ENCODE results near the gene RALB. TPM values are rescaled to one million over a fixed set of nuclear protein-coding genes. Genes with fewer than 3 reads are reported as not detected.

RALB gene
- total RNA-seq, 1 experiment from 2014 or later, result 35.8 TPM

- DNase-seq, result no peak
- Histone ChIP-seq H3K27me3 (peaks cover 13% of the 10 kb centered on the region), H3K36me3 (no peaks in the 10 kb centered on the region), H3K4me1 (no peaks in the 10 kb centered on the region), H3K27ac (no peak overlapping the region), H3K4me3 (no peak overlapping the region), H3K9me3 (replicated peaks) (no peaks in the 10 kb centered on the region)
Measured at GRCh38 chr2:120322329-120322728, 69.7 kb downstream of the RALB start.

GRCh38 chr2:120323214-120323613 is 70.6 kb downstream of the RALB start:
- H3K36me3 ChIP-seq, result no peaks in the 10 kb centered on the region
- no peak overlapping the region for H3K27ac ChIP-seq
- H3K27me3 ChIP-seq, result peaks cover 10% of the 10 kb centered on the region
- H3K4me3 ChIP-seq, result no peak overlapping the region
- no peaks in the 10 kb centered on the region for H3K4me1 ChIP-seq
- no peaks in the 10 kb centered on the region for H3K9me3 ChIP-seq (replicated peaks)
- DNase-seq, result no peak

GRCh38 chr2:120323807-120324399 is 71.3 kb downstream of the RALB start:
- Histone ChIP-seq H3K36me3 (no peaks in the 10 kb centered on the region), H3K27ac (no peak overlapping the region), H3K4me3 (no peak overlapping the region), H3K27me3 (peaks cover 4% of the 10 kb centered on the region; the same call in 1 of the 2 replicates), H3K4me1 (no peaks in the 10 kb centered on the region), H3K9me3 (replicated peaks) (no peaks in the 10 kb centered on the region)
- no peak for DNase-seq

- H3K4me1 ChIP-seq, result peaks cover 3% of the 10 kb centered on the region; the same call in 1 of the 2 replicates
- peaks cover 7% of the 10 kb centered on the region for H3K27me3 ChIP-seq
- no peaks in the 10 kb centered on the region for H3K9me3 ChIP-seq (replicated peaks)
- DNase-seq, result peak; percentile 27 to 63
- no peak overlapping the region for H3K27ac ChIP-seq
- H3K36me3 ChIP-seq, result no peaks in the 10 kb centered on the region
- H3K4me3 ChIP-seq, result no peak overlapping the region
Measured at GRCh38 chr2:120324933-120325332, 72.3 kb downstream of the RALB start.

GRCh38 chr2:120326066-120326465 is 73.4 kb downstream of the RALB start:
- peaks cover 11% of the 10 kb centered on the region for H3K4me1 ChIP-seq
- H3K27ac ChIP-seq, result no peak overlapping the region
- H3K36me3 ChIP-seq, result no peaks in the 10 kb centered on the region
- no peaks in the 10 kb centered on the region for H3K9me3 ChIP-seq (replicated peaks)
- peaks cover 5% of the 10 kb centered on the region; the same call in 1 of the 2 replicates for H3K27me3 ChIP-seq
- DNase-seq, result no peak
- no peak overlapping the region for H3K4me3 ChIP-seq

GRCh38 chr2:120330946-120331822 is 78.5 kb downstream of the RALB start:
- no peak overlapping the region for H3K4me3 ChIP-seq
- peak; percentile 69 to 82 for DNase-seq
- peaks cover 5% of the 10 kb centered on the region; the same call in 1 of the 2 replicates for H3K27me3 ChIP-seq
- H3K4me1 ChIP-seq, result peaks cover 16% of the 10 kb centered on the region
- peaks cover 4% of the 10 kb centered on the region; the same call in 1 of the 2 replicates for H3K9me3 ChIP-seq (replicated peaks)
- H3K36me3 ChIP-seq, result no peaks in the 10 kb centered on the region
- H3K27ac ChIP-seq, result no peak overlapping the region

- peaks cover 5% of the 10 kb centered on the region; the same call in 1 of the 2 replicates for H3K27me3 ChIP-seq
Measured at GRCh38 chr2:120331903-120332302, 79.3 kb downstream of the RALB start.

GRCh38 chr2:120332384-120332783 is 79.7 kb downstream of the RALB start:
- Histone ChIP-seq H3K36me3 (no peaks in the 10 kb centered on the region), H3K9me3 (replicated peaks) (peaks cover 4% of the 10 kb centered on the region; the same call in 1 of the 2 replicates), H3K4me1 (peaks cover 16% of the 10 kb centered on the region), H3K4me3 (no peak overlapping the region), H3K27me3 (peaks cover 5% of the 10 kb centered on the region; the same call in 1 of the 2 replicates), H3K27ac (no peak overlapping the region)
- no peak for DNase-seq

More at GRCh38 chr2:120331903-120332302, 79.3 kb downstream of the RALB start:
- Histone ChIP-seq H3K36me3 (no peaks in the 10 kb centered on the region), H3K27ac (no peak overlapping the region), H3K9me3 (replicated peaks) (peaks cover 4% of the 10 kb centered on the region; the same call in 1 of the 2 replicates), H3K4me3 (no peak overlapping the region), H3K4me1 (peaks cover 16% of the 10 kb centered on the region)
- no peak for DNase-seq

- Histone ChIP-seq H3K4me1 (peaks cover 16% of the 10 kb centered on the region), H3K4me3 (no peak overlapping the region), H3K27ac (no peak overlapping the region), H3K9me3 (replicated peaks) (peaks cover 4% of the 10 kb centered on the region; the same call in 1 of the 2 replicates), H3K27me3 (peaks cover 5% of the 10 kb centered on the region; the same call in 1 of the 2 replicates), H3K36me3 (no peaks in the 10 kb centered on the region)
- DNase-seq, result no peak
Measured at GRCh38 chr2:120334068-120334467, 81.4 kb downstream of the RALB start.

- H3K4me1 ChIP-seq, result peaks cover 1% of the 10 kb centered on the region
- H3K4me3 ChIP-seq, result no peak overlapping the region
- no peak overlapping the region for H3K27ac ChIP-seq
- H3K36me3 ChIP-seq, result no peaks in the 10 kb centered on the region
- no peak for DNase-seq
- H3K27me3 ChIP-seq, result no peaks in the 10 kb centered on the region
- H3K9me3 ChIP-seq (replicated peaks), result peaks cover 4% of the 10 kb centered on the region; the same call in 1 of the 2 replicates
Measured at GRCh38 chr2:120336749-120337148, 84.1 kb downstream of the RALB start.

- DNase-seq, result no peak
- H3K36me3 ChIP-seq, result no peaks in the 10 kb centered on the region
- H3K27me3 ChIP-seq, result no peaks in the 10 kb centered on the region
Measured at GRCh38 chr2:120338015-120338414, 85.4 kb downstream of the RALB start.

GRCh38 chr2:120341977-120342376 is 89.3 kb downstream of the RALB start:
- H3K27me3 ChIP-seq, result no peaks in the 10 kb centered on the region
- H3K9me3 ChIP-seq (replicated peaks), result no peaks in the 10 kb centered on the region
- H3K27ac ChIP-seq, result no peak overlapping the region
- H3K4me3 ChIP-seq, result no peak overlapping the region
- no peaks in the 10 kb centered on the region for H3K36me3 ChIP-seq
- H3K4me1 ChIP-seq, result no peaks in the 10 kb centered on the region
- DNase-seq, result no peak

More at GRCh38 chr2:120338015-120338414, 85.4 kb downstream of the RALB start:
- Histone ChIP-seq H3K27ac (no peak overlapping the region), H3K9me3 (replicated peaks) (peaks cover 4% of the 10 kb centered on the region; the same call in 1 of the 2 replicates), H3K4me1 (no peaks in the 10 kb centered on the region), H3K4me3 (no peak overlapping the region)

GRCh38 chr2:120342446-120342845 is 89.8 kb downstream of the RALB start:
- no peak for DNase-seq
- H3K27ac ChIP-seq, result no peak overlapping the region
- no peaks in the 10 kb centered on the region for H3K4me1 ChIP-seq
- H3K36me3 ChIP-seq, result no peaks in the 10 kb centered on the region
- no peaks in the 10 kb centered on the region for H3K9me3 ChIP-seq (replicated peaks)
- no peak overlapping the region for H3K4me3 ChIP-seq
- H3K27me3 ChIP-seq, result no peaks in the 10 kb centered on the region

- no peaks in the 10 kb centered on the region for H3K36me3 ChIP-seq
- H3K27ac ChIP-seq, result no peak overlapping the region
- no peak for DNase-seq
- no peaks in the 10 kb centered on the region for H3K27me3 ChIP-seq
- no peak overlapping the region for H3K4me3 ChIP-seq
- H3K4me1 ChIP-seq, result no peaks in the 10 kb centered on the region
- no peaks in the 10 kb centered on the region for H3K9me3 ChIP-seq (replicated peaks)
Measured at GRCh38 chr2:120343100-120343432, 90.4 kb downstream of the RALB start.

GRCh38 chr2:120343433-120344105 is 90.9 kb downstream of the RALB start:
- no peaks in the 10 kb centered on the region for H3K36me3 ChIP-seq
- no peak overlapping the region for H3K27ac ChIP-seq
- H3K9me3 ChIP-seq (replicated peaks), result no peaks in the 10 kb centered on the region
- H3K27me3 ChIP-seq, result no peaks in the 10 kb centered on the region
- H3K4me3 ChIP-seq, result no peak overlapping the region
- DNase-seq, result no peak
- no peaks in the 10 kb centered on the region for H3K4me1 ChIP-seq
